K562 (cell line): ENCODE measurements around the gene MTHFSD. TPM values are rescaled to one million over a fixed set of nuclear protein-coding genes. Genes with fewer than 3 reads are reported as not detected.

Experiments used
- ATAC-seq: fragments of 200-7000 bp; cut with Tn5 transposase; 3 replicates; pipeline ENCODE4 v1.9.1; 2020; ENCODE audit warnings: moderate library complexity
- BruUV-seq: library from RNA; stranded (reverse); fragments of 400-500 nt; replicated peaks from 2 replicates; lab custom pipeline; 2021; lab: Mats Ljungman, UMichigan
- CTCF ChIA-PET: fragments of 300-600 bp; formaldehyde crosslinking; extraction: SDS; loops from one replicate; lab custom pipeline; 2021; ENCODE audit warnings: low intra/inter-chr PET ratio; lab: Yijun Ruan, JAX
- POLR2A ChIA-PET: fragments of 300-600, 350-650 bp; sonication (Branson Sonifier 250); formaldehyde crosslinking; extraction: SDS; loops from one replicate; lab custom pipeline; 2021; ENCODE audit warnings: antibody characterized with exemption, inconsistent platforms; lab: Yijun Ruan, JAX
- DNase-seq, 4 experiments: peaks; one replicate each; pipeline versions ENCODE4 v3.0.0 to v3.0.0-alpha.2; 2011 to 2018; ENCODE audit warnings: low spot score in 3 of 4, mixed read lengths in 3 of 4; ENCODE audit errors: extremely low read depth in 1 of 4
- FAIRE-seq: peaks from 2 replicates; lab custom pipeline; 2011; peaks lifted over from hg19 to GRCh38; lab: Jason Lieb, UNC
- H2AFZ ChIP-seq: 2 replicates; pipeline ENCODE4 v1.6.0; 2011; ENCODE audit warnings: low read depth, low read length, control low read depth, inconsistent platforms
- H3K27ac ChIP-seq: fragments of 200-600 bp; 3 replicates; pipeline ENCODE4 v1.8.0; 2011; ENCODE audit warnings: low read depth, mild to moderate bottlenecking, control low read depth, inconsistent platforms, low read length, moderate library complexity, mixed read lengths; ENCODE audit errors: extremely low read depth
- H3K27me3 ChIP-seq, 2 experiments: fragments of 300-600 bp in 1 of 2; 2 replicates in 1 of 2; 3 replicates in 1 of 2; pipeline versions ENCODE4 v1.6.0 to v1.8.0; 2011; ENCODE audit warnings: inconsistent platforms in 2 of 2, low read length in 2 of 2, mild to moderate bottlenecking in 1 of 2, mixed read lengths in 1 of 2, moderate library complexity in 1 of 2; ENCODE audit not compliant: control insufficient read depth in 2 of 2, insufficient read depth in 2 of 2
- H3K36me3 ChIP-seq: fragments of 300-600 bp; 3 replicates; pipeline ENCODE4 v1.8.0; 2011; ENCODE audit warnings: mild to moderate bottlenecking, low read length, inconsistent platforms; ENCODE audit not compliant: control insufficient read depth, insufficient read depth
- H3K4me1 ChIP-seq, 2 experiments: fragments of 200-600 bp in 1 of 2; replicated peaks in 1 of 2; 2 replicates in 1 of 2; 3 replicates in 1 of 2; pipeline versions ENCODE4 v1.5.1 to v1.8.0; 2011; ENCODE audit warnings: inconsistent platforms in 2 of 2, low read length in 2 of 2, mild to moderate bottlenecking in 1 of 2, mixed read lengths in 1 of 2, moderate library complexity in 1 of 2; ENCODE audit not compliant: control insufficient read depth in 2 of 2, insufficient read depth in 2 of 2
- H3K4me2 ChIP-seq: 2 replicates; pipeline ENCODE4 v1.6.1; 2011; ENCODE audit warnings: low read length, control low read depth, inconsistent platforms, mixed read lengths; ENCODE audit not compliant: insufficient read depth
- H3K4me3 ChIP-seq: fragments of 200-600 bp; sonication (generic), shearing (Covaris generic); 2 replicates; pipeline ENCODE4 v1.5.1; 2016; ENCODE audit warnings: control low read depth, inconsistent platforms
- H3K79me2 ChIP-seq: fragments of 200-600 bp; 3 replicates; pipeline ENCODE4 v1.8.0; 2011; ENCODE audit warnings: low read length, inconsistent platforms; ENCODE audit not compliant: control insufficient read depth, insufficient read depth
- H3K9ac ChIP-seq, 2 experiments: 2 replicates each; pipeline versions ENCODE4 v1.6.0 to v1.6.1; 2011; ENCODE audit warnings: low read depth in 2 of 2, low read length in 2 of 2, control low read depth in 1 of 2, inconsistent platforms in 1 of 2, mild to moderate bottlenecking in 1 of 2, mixed read lengths in 1 of 2; ENCODE audit not compliant: insufficient read depth in 1 of 2
- H3K9me1 ChIP-seq: one replicate; pipeline ENCODE4 v1.6.0; 2011; ENCODE audit warnings: inconsistent platforms, mild to moderate bottlenecking, low read length, moderate library complexity; ENCODE audit not compliant: control insufficient read depth, insufficient read depth
- H3K9me3 ChIP-seq: replicated peaks from 2 replicates; pipeline ENCODE4 v1.5.1; 2011; ENCODE audit warnings: low read depth, low read length, inconsistent platforms; ENCODE audit not compliant: control insufficient read depth, insufficient read depth
- H4K20me1 ChIP-seq: replicated peaks from 2 replicates; pipeline ENCODE4 v1.6.1; 2011; ENCODE audit warnings: low read length, inconsistent platforms, mixed read lengths; ENCODE audit not compliant: control insufficient read depth, insufficient read depth
- CREB3L1 ChIP-seq: fragments of 450-650 bp; IDR thresholded peaks from 2 replicates; pipeline ENCODE4 v1.6.1; 2014; ENCODE audit warnings: low read depth, mild to moderate bottlenecking, moderate library complexity, borderline replicate concordance
- HINFP ChIP-seq: fragments of 450-650 bp; conservative IDR thresholded peaks from 2 replicates; pipeline ENCODE4 v1.6.1; 2016; ENCODE audit warnings: missing genetic modification characterization, low read depth, mild to moderate bottlenecking, control low read depth, missing compliant biosample characterization
- KLF1 ChIP-seq: fragments of 450-650 bp; IDR thresholded peaks from 2 replicates; pipeline ENCODE4 v1.6.1; 2016; ENCODE audit warnings: missing genetic modification characterization, missing compliant biosample characterization
- MCM2 ChIP-seq: fragments of 450-650 bp; IDR thresholded peaks from 2 replicates; pipeline ENCODE4 v1.6.1; 2017; ENCODE audit warnings: low read depth, mild to moderate bottlenecking
- PHF20 ChIP-seq: fragments of 450-650 bp; IDR thresholded peaks from 2 replicates; pipeline ENCODE4 v1.6.1; 2018; ENCODE audit not compliant: partially characterized antibody
- TAF1 ChIP-seq: IDR thresholded peaks from 2 replicates; pipeline ENCODE4 v1.6.1; 2011; ENCODE audit warnings: mild to moderate bottlenecking, low read length, moderate library complexity; ENCODE audit not compliant: insufficient read depth, control insufficient read depth, severe bottlenecking; ENCODE audit errors: extremely low read depth
- ZC3H4 ChIP-seq: sonication (generic); formaldehyde crosslinking; IDR thresholded peaks from 2 replicates; pipeline ENCODE4 v1.9.0; 2021; ENCODE audit warnings: missing genetic modification reagents, borderline replicate concordance
- ZNF23 ChIP-seq: fragments of 250-450 bp; sonication (Bioruptor Pico); IDR thresholded peaks from 2 replicates; pipeline ENCODE4 v1.4.0; 2020; ENCODE audit warnings: mild to moderate bottlenecking
- ZNF740 ChIP-seq, 3 experiments: fragments of 200-800 bp in 1 of 3; sonication (Bioruptor generic) in 1 of 3; sonication (generic) in 1 of 3; formaldehyde crosslinking in 1 of 3; IDR thresholded peaks; 2 replicates each; pipeline versions ENCODE4 v1.6.1 to v1.8.0; 2016 to 2022; ENCODE audit warnings: mild to moderate bottlenecking in 2 of 3, missing compliant biosample characterization in 2 of 3, missing genetic modification characterization in 2 of 3, missing genetic modification reagents in 1 of 3
- WGBS: fragments of 100-300 bp; shearing (Covaris generic); methylation state at CpG from one replicate; pipeline ENCODE4 v1.1.6; 2016; ENCODE audit warnings: low coverage, mixed read lengths; ENCODE audit not compliant: insufficient coverage; ENCODE audit errors: missing lambda C conversion rate; 5-methylcytosine and 5-hydroxymethylcytosine counted together
- in situ Hi-C: fragments of 300-500 bp; cut with MboI; formaldehyde crosslinking; loops from 4 replicates; pipeline ENCODE4 v1.15.0; 2018; ENCODE audit warnings: inconsistent platforms, mixed read lengths
- intact Hi-C: fragments of 100-400 bp; cut with micrococcal nuclease; formaldehyde crosslinking; loops from 2 replicates; pipeline ENCODE4 v1.14.2; 2022
- polyA plus RNA-seq, 8 experiments: library from polyadenylated mRNA; depleted of rRNA in 4 of 8; stranded (reverse) in 5 of 8; unstranded in 3 of 8; fragments of >200 nt; fragmentation: Nextera tagmentation in 2 of 8; fragmentation: Illumina TruSeq in 1 of 8; extraction: Ambion mirVana in 2 of 8; extraction: Trizol in 1 of 8; gene quantifications; 2 replicates each; pipeline versions ENCODE4 v1.2.1 to v1.2.3, GENCODE V29; 2011 to 2014; ENCODE audit warnings: inconsistent platforms in 1 of 8, missing spikeins in 1 of 8
- total RNA-seq, 7 experiments: library from RNA; depleted of rRNA in 6 of 7; stranded (reverse); fragments of >200 nt in 6 of 7; fragmentation: Illumina TruSeq in 2 of 7; extraction: Trizol in 2 of 7; gene quantifications; 2 replicates each; pipeline versions ENCODE4 v1.2.1 to v1.2.3, GENCODE V29; 2011 to 2021; ENCODE audit warnings: low replicate concordance in 1 of 7

Gene MTHFSD
- total and polyA plus RNA-seq, 9 of the 15 experiments (the other 6 are each of a cell fraction or from before 2014, with no cell fraction given), result 3.2 to 20.2 (median 12.0) TPM

- Histone ChIP-seq H3K4me3 (no peak overlapping the region), H3K27me3 (no peaks in the 10 kb centered on the region; a peak in 1 of 5 replicates), H3K36me3 (peaks cover 3% of the 10 kb centered on the region; the same call in 1 of the 3 replicates), H3K9ac (no peak overlapping the region), H3K9me1 (peaks cover 3% of the 10 kb centered on the region), H4K20me1 (no peaks in the 10 kb centered on the region), H3K9me3 (no peaks in the 10 kb centered on the region), H3K4me2 (no peak overlapping the region), H2AFZ (no peak overlapping the region), H3K4me1 (peaks cover 0 to 5% of the 10 kb centered on the region in 2 experiments; a peak in 1 of 5 replicates), H3K79me2 (no peaks in the 10 kb centered on the region), H3K27ac (no peak overlapping the region)
- no peak for TF ChIP-seq TAF1
- no peak for TF ChIP-seq CREB3L1
- 73% methylated on average over 8 of the region's 8 CpGs for WGBS
- ATAC-seq (no peak), FAIRE-seq (no peak), DNase-seq (no peak)
- ChIA-PET POLR2A (interaction anchor here (0.8 kb wide), 1 partner anchor 21 kb away, joined by 3 read pairs; no protein-coding TSS in a partner anchor), CTCF (no interaction called here)
- no TSS peak for BruUV-seq
- intact Hi-C loops (no loop called here), in situ Hi-C loops (no loop called here)
Observed at GRCh38 chr16:86533076-86533475, 22.0 kb downstream of the MTHFSD start.

- Histone ChIP-seq H3K27ac (no peak overlapping the region), H3K79me2 (no peaks in the 10 kb centered on the region), H3K9me3 (no peaks in the 10 kb centered on the region), H4K20me1 (no peaks in the 10 kb centered on the region), H2AFZ (no peak overlapping the region), H3K9me1 (peaks cover 3% of the 10 kb centered on the region), H3K4me1 (peaks cover 0 to 6% of the 10 kb centered on the region in 2 experiments; a peak in 1 of 5 replicates), H3K4me3 (no peak overlapping the region), H3K36me3 (no peaks in the 10 kb centered on the region), H3K9ac (no peak overlapping the region; a peak in 1 of 4 replicates), H3K27me3 (peaks cover 0 to under 1% of the 10 kb centered on the region in 2 experiments; a peak in 1 of 5 replicates), H3K4me2 (no peak overlapping the region)
- intact Hi-C loops (no loop called here), in situ Hi-C loops (no loop called here)
- DNase-seq (no peak), ATAC-seq (no peak), FAIRE-seq (no peak)
- no TSS peak for BruUV-seq
- POLR2A ChIA-PET, result interaction anchor here (0.8 kb wide), 1 partner anchor 21 kb away, joined by 3 read pairs; no protein-coding TSS in a partner anchor
- CTCF ChIA-PET, result no interaction called here
- 74% methylated on average over 7 of the region's 7 CpGs for WGBS
- TF ChIP-seq HINFP, result no peak
- no peak for TF ChIP-seq ZNF740 (CRISPR knock-in tag; IDR thresholded peaks at IDR 0.05)
- TF ChIP-seq ZNF740 (tag; IDR thresholded peaks at IDR 0.05), result no peak
- TF ChIP-seq ZC3H4, result no peak
- TF ChIP-seq PHF20, result no peak
- no peak for TF ChIP-seq ZNF23 (CRISPR knock-in tag)
- no peak for TF ChIP-seq KLF1
- TF ChIP-seq MCM2, result no peak
Observed at GRCh38 chr16:86532526-86532815, 22.6 kb downstream of the MTHFSD start.
